Liver (tissue), 9 donors: ENCODE results near the gene PGAM5. TPM values are rescaled to one million over a fixed set of nuclear protein-coding genes. Genes with fewer than 3 reads are reported as not detected.

ENCODE experiments used
- DNase-seq: peaks from one replicate; pipeline ENCODE4 v3.0.0-alpha.2; 2017; ENCODE audit warnings: low spot score
- H3K27ac ChIP-seq, 2 donors: one replicate each; pipeline ENCODE4 v1.7.0; 2013; ENCODE audit warnings: inconsistent platforms in 2 of 2, low read length in 2 of 2, control low read depth in 1 of 2, low read depth in 1 of 2, mild to moderate bottlenecking in 1 of 2
- H3K27me3 ChIP-seq, 4 donors: one replicate each; pipeline versions ENCODE4 v1.6.1 to v1.7.0; 2013; ENCODE audit warnings: low read length in 3 of 4, inconsistent platforms in 1 of 4, mild to moderate bottlenecking in 1 of 4, moderate library complexity in 1 of 4; ENCODE audit not compliant: control insufficient read depth in 4 of 4, insufficient read depth in 4 of 4
- H3K36me3 ChIP-seq, 4 donors: one replicate each; pipeline versions ENCODE4 v1.6.1 to v1.7.0; 2013; ENCODE audit warnings: low read length in 3 of 4, mild to moderate bottlenecking in 3 of 4, low read depth in 1 of 4, moderate library complexity in 1 of 4; ENCODE audit not compliant: control insufficient read depth in 4 of 4, insufficient read depth in 3 of 4
- H3K4me1 ChIP-seq, 4 donors: one replicate each; pipeline versions ENCODE4 v1.6.1 to v1.7.0; 2013; ENCODE audit warnings: low read length in 3 of 4, mild to moderate bottlenecking in 3 of 4, moderate library complexity in 1 of 4; ENCODE audit not compliant: control insufficient read depth in 4 of 4, insufficient read depth in 4 of 4
- H3K4me3 ChIP-seq, 3 donors: one replicate each; pipeline versions ENCODE4 v1.6.1 to v1.7.0; 2013; ENCODE audit warnings: low read length in 3 of 3, control low read depth in 1 of 3, low read depth in 1 of 3, mild to moderate bottlenecking in 1 of 3
- H3K9ac ChIP-seq, 2 donors: one replicate each; pipeline ENCODE4 v1.7.0; 2013; ENCODE audit warnings: low read length in 2 of 2, mild to moderate bottlenecking in 2 of 2, moderate library complexity in 2 of 2, control low read depth in 1 of 2, low read depth in 1 of 2
- H3K9me3 ChIP-seq, 4 donors: one replicate each; pipeline versions ENCODE4 v1.6.1 to v1.7.0; 2013; ENCODE audit warnings: low read length in 3 of 4; ENCODE audit not compliant: control insufficient read depth in 4 of 4
- CTCF ChIP-seq: fragments of 150-350 bp; IDR thresholded peaks from 2 replicates; pipeline ENCODE4 v1.5.1; 2017; ENCODE audit warnings: improper control_type of control experiment, low read depth, low read length; ENCODE audit not compliant: missing input control
- EGR1 ChIP-seq, 2 donors: IDR thresholded peaks; 2 replicates each; pipeline ENCODE4 v1.6.1; 2016 to 2018; ENCODE audit warnings: antibody characterized with exemption in 2 of 2, low read depth in 2 of 2
- FOXA1 ChIP-seq: IDR thresholded peaks from 2 replicates; pipeline ENCODE4 v1.6.1; 2016; ENCODE audit warnings: antibody characterized with exemption
- FOXA2 ChIP-seq: IDR thresholded peaks from 2 replicates; pipeline ENCODE4 v1.6.1; 2016; ENCODE audit warnings: antibody characterized with exemption
- GABPA ChIP-seq, 2 donors: IDR thresholded peaks in 1 of 2; conservative IDR thresholded peaks in 1 of 2; 2 replicates each; pipeline ENCODE4 v1.6.1; 2016; ENCODE audit warnings: antibody characterized with exemption in 2 of 2, mild to moderate bottlenecking in 1 of 2, moderate library complexity in 1 of 2
- HNF4A ChIP-seq, 2 donors: conservative IDR thresholded peaks; 2 replicates each; pipeline ENCODE4 v1.6.1; 2016; ENCODE audit warnings: antibody characterized with exemption in 2 of 2, mild to moderate bottlenecking in 2 of 2
- HNF4G ChIP-seq: IDR thresholded peaks from 2 replicates; pipeline ENCODE4 v1.6.1; 2016; ENCODE audit warnings: antibody characterized with exemption
- JUND ChIP-seq, 2 donors: IDR thresholded peaks; 2 replicates each; pipeline ENCODE4 v1.6.1; 2016; ENCODE audit warnings: antibody characterized with exemption in 2 of 2
- MAX ChIP-seq: IDR thresholded peaks from 2 replicates; pipeline ENCODE4 v1.6.1; 2016; ENCODE audit warnings: antibody characterized with exemption
- NR2F2 ChIP-seq: IDR thresholded peaks from 2 replicates; pipeline ENCODE4 v1.6.1; 2016; ENCODE audit warnings: antibody characterized with exemption
- RAD21 ChIP-seq, 2 donors: IDR thresholded peaks; 2 replicates each; pipeline ENCODE4 v1.6.1; 2016; ENCODE audit warnings: antibody characterized with exemption in 2 of 2, mild to moderate bottlenecking in 2 of 2
- REST ChIP-seq: IDR thresholded peaks from 2 replicates; pipeline ENCODE4 v1.6.1; 2016; ENCODE audit warnings: antibody characterized with exemption, mild to moderate bottlenecking
- RXRA ChIP-seq, 2 donors: IDR thresholded peaks; 2 replicates each; pipeline ENCODE4 v1.6.1; 2017 to 2018; ENCODE audit warnings: antibody characterized with exemption in 2 of 2, mild to moderate bottlenecking in 1 of 2
- SP1 ChIP-seq: IDR thresholded peaks from 2 replicates; pipeline ENCODE4 v1.6.1; 2018; ENCODE audit warnings: antibody characterized with exemption, mild to moderate bottlenecking
- TAF1 ChIP-seq: conservative IDR thresholded peaks from 2 replicates; pipeline ENCODE4 v1.6.1; 2016; ENCODE audit warnings: antibody characterized with exemption, mild to moderate bottlenecking
- YY1 ChIP-seq: IDR thresholded peaks from 2 replicates; pipeline ENCODE4 v1.6.1; 2016; ENCODE audit warnings: antibody characterized with exemption, mild to moderate bottlenecking
- WGBS: extraction: QIAGEN DNeasy Blood & Tissue Kit; methylation state at CpG from one replicate; pipeline ENCODE4 v1.1.7; 2013; 5-methylcytosine and 5-hydroxymethylcytosine counted together
- polyA plus RNA-seq, 2 donors: library from polyadenylated mRNA; stranded (reverse) in 1 of 2; unstranded in 1 of 2; fragments of 200-250 nt in 1 of 2; fragments of >200 nt in 1 of 2; fragmentation: Nextera tagmentation in 1 of 2; extraction: Ambion mirVana in 1 of 2; gene quantifications; one replicate each; pipeline versions ENCODE4 v1.2.1 to v1.2.3, GENCODE V29; 2013 to 2015
- total RNA-seq, 2 donors: library from RNA; depleted of rRNA; stranded (reverse); fragments of >200 nt; gene quantifications; one replicate each; pipeline ENCODE4 v1.2.3, GENCODE V29; 2014
- TF ChIP-seq, protein P1 (sequence below): IDR thresholded peaks from 2 replicates; pipeline ENCODE4 v1.6.1; 2016; ENCODE audit warnings: antibody characterized with exemption
- TF ChIP-seq, protein P2 (sequence below): IDR thresholded peaks from 2 replicates; pipeline ENCODE4 v1.6.1; 2016; ENCODE audit warnings: antibody characterized with exemption
- donor health status: healthy.
- donor health status: healthy.
- donor health status: healthy.
- donor health status: healthy.
- donor health status: healthy.

Gene PGAM5
- total and polyA plus RNA-seq, 4 donors, result 6.3 to 34.0 (median 22.2) TPM

DNA sequence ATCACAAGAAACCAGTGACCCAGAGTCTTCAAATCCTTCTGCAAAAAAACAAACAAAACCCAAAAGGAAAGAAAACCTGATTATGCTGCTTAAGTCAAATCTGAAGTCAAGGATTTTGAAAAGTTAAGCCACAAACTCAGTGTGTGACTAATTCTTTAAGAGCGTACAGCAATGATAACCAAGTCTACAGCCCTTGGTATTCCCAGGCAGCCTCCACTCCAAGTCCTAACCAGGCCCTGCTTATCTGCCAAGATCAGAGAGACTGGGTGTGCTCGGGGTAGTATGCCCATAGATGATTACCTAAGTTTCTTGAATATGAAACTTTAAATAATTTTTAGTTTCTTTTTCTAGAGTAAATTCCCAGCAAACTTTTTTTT lies 13.1 kb downstream of the PGAM5 start:
- 98% methylated on average over 2 of the region's 2 CpGs for WGBS
- Histone ChIP-seq H3K36me3 (peaks cover 32 to 86% (median 42%) of the 10 kb centered on the region in 4 donors), H3K27me3 (no peaks in the 10 kb centered on the region), H3K27ac (no peak overlapping the region), H3K4me3 (no peak overlapping the region), H3K9ac (no peak overlapping the region), H3K4me1 (no peaks in the 10 kb centered on the region), H3K9me3 (no peaks in the 10 kb centered on the region)
- no peak for DNase-seq
- no peak for TF ChIP-seq JUND (IDR thresholded peaks at IDR 0.05)
- TF ChIP-seq HNF4A (conservative IDR thresholded peaks at IDR 0.05), result no peak
- TF ChIP-seq TAF1, result no peak
- TF ChIP-seq HNF4G, result no peak
- TF ChIP-seq, protein P1, sequence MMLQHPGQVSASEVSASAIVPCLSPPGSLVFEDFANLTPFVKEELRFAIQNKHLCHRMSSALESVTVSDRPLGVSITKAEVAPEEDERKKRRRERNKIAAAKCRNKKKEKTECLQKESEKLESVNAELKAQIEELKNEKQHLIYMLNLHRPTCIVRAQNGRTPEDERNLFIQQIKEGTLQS, result no peak
- TF ChIP-seq MAX, result no peak
- TF ChIP-seq, protein P2, sequence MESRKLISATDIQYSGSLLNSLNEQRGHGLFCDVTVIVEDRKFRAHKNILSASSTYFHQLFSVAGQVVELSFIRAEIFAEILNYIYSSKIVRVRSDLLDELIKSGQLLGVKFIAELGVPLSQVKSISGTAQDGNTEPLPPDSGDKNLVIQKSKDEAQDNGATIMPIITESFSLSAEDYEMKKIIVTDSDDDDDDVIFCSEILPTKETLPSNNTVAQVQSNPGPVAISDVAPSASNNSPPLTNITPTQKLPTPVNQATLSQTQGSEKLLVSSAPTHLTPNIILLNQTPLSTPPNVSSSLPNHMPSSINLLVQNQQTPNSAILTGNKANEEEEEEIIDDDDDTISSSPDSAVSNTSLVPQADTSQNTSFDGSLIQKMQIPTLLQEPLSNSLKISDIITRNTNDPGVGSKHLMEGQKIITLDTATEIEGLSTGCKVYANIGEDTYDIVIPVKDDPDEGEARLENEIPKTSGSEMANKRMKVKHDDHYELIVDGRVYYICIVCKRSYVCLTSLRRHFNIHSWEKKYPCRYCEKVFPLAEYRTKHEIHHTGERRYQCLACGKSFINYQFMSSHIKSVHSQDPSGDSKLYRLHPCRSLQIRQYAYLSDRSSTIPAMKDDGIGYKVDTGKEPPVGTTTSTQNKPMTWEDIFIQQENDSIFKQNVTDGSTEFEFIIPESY, result no peak
- no peak for TF ChIP-seq REST
- TF ChIP-seq RXRA (IDR thresholded peaks at IDR 0.05), result no peak
- TF ChIP-seq FOXA2, result no peak
- no peak for TF ChIP-seq FOXA1
- TF ChIP-seq SP1, result no peak
- TF ChIP-seq GABPA (IDR thresholded peaks at IDR 0.05 in 1 of 2, conservative IDR thresholded peaks at IDR 0.05 in 1 of 2), result no peak
- TF ChIP-seq YY1, result no peak
- no peak for TF ChIP-seq RAD21 (IDR thresholded peaks at IDR 0.05)
- no peak for TF ChIP-seq NR2F2
- TF ChIP-seq EGR1 (IDR thresholded peaks at IDR 0.05; ENCODE audit: low read depth in 2 of 2), result no peak
- no peak for TF ChIP-seq CTCF
